ENCODE measurements around the gene CDKN2B. TPM values are rescaled to one million over a fixed set of nuclear protein-coding genes. Genes with fewer than 3 reads are reported as not detected.

The CDKN2B gene
- total RNA-seq, 4 donors from 2014 or later = 9.9 to 14.6 (median 12.2) TPM

- no peak for TF ChIP-seq POLR2AphosphoS5 (IDR thresholded peaks at IDR 0.05)
- TF ChIP-seq CTCF (IDR thresholded peaks at IDR 0.05) = no peak
- intact Hi-C loops (cut with DNase I) = no loop called here
- Histone ChIP-seq H3K4me3 (no peak overlapping the region), H3K27ac (replicated peaks in 1 of 4) (no peak overlapping the region), H3K4me1 (peaks cover 13 to 45% (median 40%) of the 10 kb centered on the region in 4 donors), H3K27me3 (peaks cover 19 to 100% (median 95%) of the 10 kb centered on the region in 4 donors), H3K36me3 (no peaks in the 10 kb centered on the region), H3K9me3 (no peaks in the 10 kb centered on the region)
- 11% methylated on average over 28 of the region's 28 CpGs for WGBS
- no peak for DNase-seq (ENCODE audit: extremely low spot score)
Measured at GRCh38 chr9:21969011-21969940, 39.8 kb downstream of the CDKN2B start.

GRCh38 chr9:21968331-21969010 lies 40.6 kb downstream of the CDKN2B start:
- Histone ChIP-seq H3K27me3 (peaks cover 11 to 100% (median 87%) of the 10 kb centered on the region in 4 donors), H3K9me3 (peaks cover 0 to 2% (median 0%) of the 10 kb centered on the region in 4 donors), H3K4me1 (peaks cover 13 to 43% (median 35%) of the 10 kb centered on the region in 4 donors), H3K27ac (replicated peaks in 1 of 4) (no peak overlapping the region), H3K4me3 (no peak overlapping the region), H3K36me3 (no peaks in the 10 kb centered on the region)
- intact Hi-C loops (cut with DNase I) = no loop called here
- DNase-seq (ENCODE audit: extremely low spot score) = no peak
- no peak for TF ChIP-seq POLR2AphosphoS5 (IDR thresholded peaks at IDR 0.05)
- no peak for TF ChIP-seq CTCF (IDR thresholded peaks at IDR 0.05)
- no peak for TF ChIP-seq POLR2A (IDR thresholded peaks at IDR 0.05; ENCODE audit: low read depth)
- TF ChIP-seq EP300 (IDR thresholded peaks at IDR 0.05) = no peak
- 7% methylated on average over 41 of the region's 41 CpGs for WGBS

- intact Hi-C loops (cut with DNase I) = no loop called here
- no peak overlapping the region for H3K27ac ChIP-seq (replicated peaks in 1 of 4)
- peaks cover 13 to 43% (median 35%) of the 10 kb centered on the region in 4 donors for H3K4me1 ChIP-seq
- peaks cover 0 to 3% (median 0%) of the 10 kb centered on the region in 4 donors for H3K9me3 ChIP-seq
- H3K4me3 ChIP-seq = no peak overlapping the region
- no peak for DNase-seq (ENCODE audit: extremely low spot score)
- WGBS = 35% methylated on average over 10 of the region's 10 CpGs
- H3K27me3 ChIP-seq = peaks cover 11 to 100% (median 79%) of the 10 kb centered on the region in 4 donors
- H3K36me3 ChIP-seq = no peaks in the 10 kb centered on the region
- no peak for TF ChIP-seq POLR2A (IDR thresholded peaks at IDR 0.05; ENCODE audit: low read depth)
- TF ChIP-seq POLR2AphosphoS5 (IDR thresholded peaks at IDR 0.05) = no peak
- TF ChIP-seq CTCF (IDR thresholded peaks at IDR 0.05) = no peak
- TF ChIP-seq EP300 (IDR thresholded peaks at IDR 0.05) = no peak
Measured at GRCh38 chr9:21967702-21968101, 41.4 kb downstream of the CDKN2B start.

GRCh38 chr9:21967169-21967568 lies 41.9 kb downstream of the CDKN2B start:
- intact Hi-C loops (cut with DNase I) = no loop called here

More at GRCh38 chr9:21967169-21967568, 41.9 kb downstream of the CDKN2B start:
- DNase-seq (ENCODE audit: extremely low spot score) = no peak
- no peaks in the 10 kb centered on the region for H3K36me3 ChIP-seq
- H3K4me3 ChIP-seq = no peak overlapping the region
- no peak for TF ChIP-seq POLR2A (IDR thresholded peaks at IDR 0.05; ENCODE audit: low read depth)
- TF ChIP-seq EP300 (IDR thresholded peaks at IDR 0.05) = no peak
- TF ChIP-seq POLR2AphosphoS5 (IDR thresholded peaks at IDR 0.05) = no peak
- no peak for TF ChIP-seq CTCF (IDR thresholded peaks at IDR 0.05)
- peaks cover 13 to 43% (median 35%) of the 10 kb centered on the region in 4 donors for H3K4me1 ChIP-seq
- peaks cover 0 to 3% (median 0%) of the 10 kb centered on the region in 4 donors for H3K9me3 ChIP-seq
- 34% methylated on average over 11 of the region's 19 CpGs for WGBS
- peaks cover 11 to 99% (median 74%) of the 10 kb centered on the region in 4 donors for H3K27me3 ChIP-seq
- no peak overlapping the region for H3K27ac ChIP-seq (replicated peaks in 1 of 4)
